Esophagus (tissue), 2 donors: ENCODE measurements around the gene HAVCR2. TPM values are rescaled to one million over a fixed set of nuclear protein-coding genes. Genes with fewer than 3 reads are reported as not detected.

ENCODE experiments used
- H3K27ac ChIP-seq, 2 donors: one replicate each; pipeline ENCODE4 v1.5.1; 2013; ENCODE audit warnings: low read depth in 2 of 2, mild to moderate bottlenecking in 2 of 2, inconsistent platforms in 1 of 2, low read length in 1 of 2, moderate library complexity in 1 of 2
- H3K27me3 ChIP-seq, 2 donors: one replicate each; pipeline ENCODE4 v1.6.1; 2013; ENCODE audit warnings: low read length in 2 of 2, control low read depth in 1 of 2, mild to moderate bottlenecking in 1 of 2; ENCODE audit not compliant: insufficient read depth in 2 of 2, control insufficient read depth in 1 of 2
- H3K36me3 ChIP-seq, 2 donors: one replicate each; pipeline ENCODE4 v1.6.1; 2013; ENCODE audit warnings: low read length in 1 of 2; ENCODE audit not compliant: control insufficient read depth in 2 of 2, insufficient read depth in 2 of 2
- H3K4me1 ChIP-seq, 2 donors: one replicate each; pipeline ENCODE4 v1.6.1; 2013; ENCODE audit warnings: low read length in 1 of 2; ENCODE audit not compliant: control insufficient read depth in 2 of 2, insufficient read depth in 2 of 2
- H3K4me3 ChIP-seq, 2 donors: one replicate each; pipeline ENCODE4 v1.5.1; 2013; ENCODE audit warnings: low read length in 2 of 2, mild to moderate bottlenecking in 2 of 2, low read depth in 1 of 2, moderate library complexity in 1 of 2
- H3K9me3 ChIP-seq, 2 donors: one replicate each; pipeline ENCODE4 v1.6.1; 2013; ENCODE audit warnings: mild to moderate bottlenecking in 2 of 2, low read depth in 1 of 2, low read length in 1 of 2, moderate library complexity in 1 of 2; ENCODE audit not compliant: control insufficient read depth in 2 of 2, insufficient read depth in 1 of 2
- WGBS, 2 donors: extraction: QIAGEN DNeasy Blood & Tissue Kit; methylation state at CpG; one replicate each; pipeline ENCODE4 v1.1.7; 2013; 5-methylcytosine and 5-hydroxymethylcytosine counted together
- polyA plus RNA-seq, 2 donors: library from polyadenylated mRNA; stranded (reverse); fragments of 200-250 nt; gene quantifications; one replicate each; pipeline ENCODE4 v1.2.3, GENCODE V29; 2013
- donor health status: healthy with polysubstance abuse.
- donor health status: Bipolar disorder and iron deficiency.

Gene HAVCR2
- polyA plus RNA-seq, 2 donors = 0.47 to 0.91 TPM

- H3K9me3 ChIP-seq = no peaks in the 10 kb centered on the region
- 56 to 69% methylated on average over 2 of the region's 2 CpGs for WGBS, 2 donors
- H3K36me3 ChIP-seq = no peaks in the 10 kb centered on the region
- H3K27me3 ChIP-seq = no peaks in the 10 kb centered on the region
- H3K27ac ChIP-seq = no peak overlapping the region
- H3K4me3 ChIP-seq = no peak overlapping the region
- H3K4me1 ChIP-seq = no peaks in the 10 kb centered on the region
Observed at GRCh38 chr5:157100140-157100679, 8.6 kb downstream of the HAVCR2 start.

GRCh38 chr5:157088342-157088990 is 20.4 kb downstream of the HAVCR2 start:
- Histone ChIP-seq H3K9me3 (no peaks in the 10 kb centered on the region), H3K27ac (no peak overlapping the region)
- 48 to 63% methylated on average over 3 of the region's 3 CpGs for WGBS, 2 donors

DNA sequence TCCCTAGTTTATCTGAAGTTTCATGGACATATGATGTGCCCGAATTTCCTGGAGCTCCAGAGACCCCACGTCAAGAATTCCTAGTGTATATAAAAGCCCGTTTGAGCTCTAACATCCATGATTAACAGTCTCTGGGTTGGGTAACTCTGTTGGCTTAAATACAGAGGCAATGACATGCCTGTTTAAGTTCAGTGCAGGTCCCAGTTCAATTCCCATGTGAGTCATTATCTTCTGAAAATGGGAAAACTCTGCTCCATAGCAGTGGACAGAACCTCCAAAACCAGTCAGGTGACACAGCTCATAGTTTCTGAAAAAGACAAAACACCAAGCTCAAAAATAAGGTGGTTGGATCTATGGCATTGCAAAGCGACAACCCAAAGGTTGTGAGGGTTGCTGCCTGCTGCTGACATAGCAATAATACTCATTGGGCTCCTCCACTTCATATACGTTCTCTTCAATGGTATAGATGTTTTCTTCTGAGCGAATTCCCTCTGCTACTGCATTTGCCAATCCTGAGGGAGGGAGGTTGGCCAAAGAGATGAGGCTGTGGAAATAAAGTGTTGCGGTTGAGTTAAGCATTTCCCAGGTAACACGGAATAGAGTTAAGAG is 22.0 kb downstream of the HAVCR2 start:
- no peaks in the 10 kb centered on the region for H3K27me3 ChIP-seq
- H3K9me3 ChIP-seq = no peaks in the 10 kb centered on the region
- WGBS, 2 donors = 87 to 90% methylated on average over 8 of the region's 8 CpGs
- no peak overlapping the region for H3K4me3 ChIP-seq
- no peak overlapping the region for H3K27ac ChIP-seq
- H3K4me1 ChIP-seq = no peaks in the 10 kb centered on the region
- H3K36me3 ChIP-seq = no peaks in the 10 kb centered on the region

More at GRCh38 chr5:157088342-157088990, 20.4 kb downstream of the HAVCR2 start:
- no peaks in the 10 kb centered on the region for H3K27me3 ChIP-seq
- no peaks in the 10 kb centered on the region for H3K36me3 ChIP-seq
- H3K4me3 ChIP-seq = no peak overlapping the region
- H3K4me1 ChIP-seq = no peaks in the 10 kb centered on the region

- WGBS, 2 donors = 67 to 76% methylated on average over 4 of the region's 4 CpGs
Observed at GRCh38 chr5:157085930-157086329, 22.9 kb downstream of the HAVCR2 start.

DNA sequence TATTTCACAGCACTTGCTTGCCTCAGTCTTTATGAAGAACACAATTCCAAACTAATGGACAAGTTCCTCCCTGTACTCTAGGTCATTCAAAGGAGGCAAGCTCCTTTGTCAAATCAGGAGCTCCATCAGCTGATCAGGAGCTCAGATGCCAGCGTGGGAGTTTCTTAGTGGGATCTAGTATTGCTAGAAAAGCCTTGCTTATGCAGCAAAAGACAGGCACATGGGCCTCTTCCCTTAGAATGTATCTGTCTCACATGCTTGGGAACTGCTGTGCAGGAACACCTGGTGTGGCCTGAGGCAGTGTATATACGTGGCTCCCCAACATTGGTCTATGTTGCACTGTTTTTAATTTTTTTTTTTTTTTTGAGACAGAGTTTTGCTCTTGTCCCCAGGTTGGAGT is 28.6 kb downstream of the HAVCR2 start:
- no peaks in the 10 kb centered on the region for H3K36me3 ChIP-seq
- H3K27ac ChIP-seq = no peak overlapping the region
- H3K4me1 ChIP-seq = no peaks in the 10 kb centered on the region
- no peaks in the 10 kb centered on the region for H3K9me3 ChIP-seq
- 47 to 52% methylated on average over 2 of the region's 2 CpGs for WGBS, 2 donors
- H3K27me3 ChIP-seq = no peaks in the 10 kb centered on the region
- H3K4me3 ChIP-seq = no peak overlapping the region

More at GRCh38 chr5:157085930-157086329, 22.9 kb downstream of the HAVCR2 start:
- Histone ChIP-seq H3K9me3 (no peaks in the 10 kb centered on the region), H3K4me3 (no peak overlapping the region), H3K27ac (no peak overlapping the region), H3K27me3 (no peaks in the 10 kb centered on the region), H3K4me1 (no peaks in the 10 kb centered on the region), H3K36me3 (no peaks in the 10 kb centered on the region)

GRCh38 chr5:157076558-157076957 is 32.3 kb downstream of the HAVCR2 start:
- H3K4me1 ChIP-seq = no peaks in the 10 kb centered on the region
- no peak overlapping the region for H3K27ac ChIP-seq
- H3K36me3 ChIP-seq = no peaks in the 10 kb centered on the region
- WGBS, 2 donors = 38 to 46% methylated on average over 4 of the region's 4 CpGs
- no peak overlapping the region for H3K4me3 ChIP-seq
- no peaks in the 10 kb centered on the region for H3K9me3 ChIP-seq
- H3K27me3 ChIP-seq = no peaks in the 10 kb centered on the region

GRCh38 chr5:157072508-157072907 is 36.3 kb downstream of the HAVCR2 start:
- no peaks in the 10 kb centered on the region for H3K27me3 ChIP-seq
- 41 to 53% methylated on average over 3 of the region's 3 CpGs for WGBS, 2 donors

GRCh38 chr5:157069949-157070348 is 38.9 kb downstream of the HAVCR2 start:
- H3K27me3 ChIP-seq = no peaks in the 10 kb centered on the region
- H3K4me3 ChIP-seq = no peak overlapping the region
- H3K36me3 ChIP-seq = no peaks in the 10 kb centered on the region
- H3K9me3 ChIP-seq = no peaks in the 10 kb centered on the region
- no peak overlapping the region for H3K27ac ChIP-seq
- H3K4me1 ChIP-seq = no peaks in the 10 kb centered on the region
- WGBS, 2 donors = 78 to 84% methylated on average over 3 of the region's 3 CpGs

More at GRCh38 chr5:157072508-157072907, 36.3 kb downstream of the HAVCR2 start:
- no peaks in the 10 kb centered on the region for H3K36me3 ChIP-seq
- no peak overlapping the region for H3K27ac ChIP-seq
- H3K4me3 ChIP-seq = no peak overlapping the region
- no peaks in the 10 kb centered on the region for H3K4me1 ChIP-seq
- no peaks in the 10 kb centered on the region for H3K9me3 ChIP-seq

DNA sequence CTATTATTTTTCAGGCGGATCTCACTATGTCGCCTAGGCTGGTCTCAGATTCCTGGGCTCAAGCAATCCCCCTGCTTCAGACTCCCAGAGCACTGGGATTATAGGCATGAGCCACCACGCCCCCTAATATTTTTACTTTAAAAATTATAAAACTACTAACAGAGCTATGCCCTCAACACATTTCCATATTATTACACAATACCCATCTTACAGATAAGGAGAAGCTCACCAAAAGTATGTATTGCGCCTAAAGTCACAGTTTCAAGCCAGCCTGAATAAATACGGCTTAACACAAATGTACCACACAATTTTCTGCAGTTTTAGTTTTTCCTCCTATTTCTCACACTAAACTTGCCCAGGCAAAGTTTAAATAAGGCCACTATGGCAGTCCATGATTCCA is 40.1 kb downstream of the HAVCR2 start:
- no peaks in the 10 kb centered on the region for H3K4me1 ChIP-seq
- no peaks in the 10 kb centered on the region for H3K27me3 ChIP-seq
- no peaks in the 10 kb centered on the region for H3K9me3 ChIP-seq
- H3K4me3 ChIP-seq = no peak overlapping the region
- no peak overlapping the region for H3K27ac ChIP-seq
- WGBS, 2 donors = 90 to 93% methylated on average over 5 of the region's 5 CpGs
- no peaks in the 10 kb centered on the region for H3K36me3 ChIP-seq

GRCh38 chr5:157068339-157068738 is 40.5 kb downstream of the HAVCR2 start:
- no peaks in the 10 kb centered on the region for H3K36me3 ChIP-seq
- no peak overlapping the region for H3K27ac ChIP-seq
- H3K4me1 ChIP-seq = no peaks in the 10 kb centered on the region
- 93 to 94% methylated on average over 5 of the region's 5 CpGs for WGBS, 2 donors
- H3K27me3 ChIP-seq = no peaks in the 10 kb centered on the region
- H3K4me3 ChIP-seq = no peak overlapping the region
- H3K9me3 ChIP-seq = no peaks in the 10 kb centered on the region
